ENCODE data around the gene ABCB8.
"Not testable (repeated sequence)": the region's sequence is repeated elsewhere in the genome, so short reads cannot be mapped to it uniquely, and the experiment has no call there.

The ABCB8 gene

DNA sequence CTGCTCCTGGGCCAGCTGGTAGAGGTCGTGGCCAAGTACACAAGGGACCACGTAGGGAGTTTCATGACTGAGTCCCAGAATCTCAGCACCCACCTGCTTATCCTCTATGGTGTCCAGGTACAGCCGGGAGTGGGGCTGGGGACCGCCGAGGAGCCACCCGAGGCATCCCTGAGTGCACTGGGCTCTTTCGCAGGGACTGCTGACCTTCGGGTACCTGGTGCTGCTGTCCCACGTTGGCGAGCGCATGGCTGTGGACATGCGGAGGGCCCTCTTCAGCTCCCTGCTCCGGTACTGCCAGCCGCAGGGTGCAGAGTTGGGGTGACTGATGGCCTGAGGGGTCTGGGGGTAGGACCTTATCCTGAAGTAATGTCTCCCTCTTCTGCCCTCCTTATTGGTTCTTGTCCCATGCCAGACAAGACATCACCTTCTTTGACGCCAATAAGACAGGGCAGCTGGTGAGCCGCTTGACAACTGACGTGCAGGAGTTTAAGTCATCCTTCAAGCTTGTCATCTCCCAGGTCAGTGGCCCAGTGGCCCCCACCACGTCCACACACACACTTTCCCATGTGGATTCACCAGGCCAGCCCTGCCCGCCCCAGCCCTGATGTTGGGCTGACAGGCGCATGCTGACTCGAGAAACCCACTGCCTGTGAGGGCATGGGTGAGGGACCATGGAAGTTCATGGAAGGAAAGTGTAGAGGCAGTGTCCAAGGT is 6.2 kb downstream of the ABCB8 start:
- no peak for DNase-seq (ENCODE audit: low read depth in 1 of 2, low spot score in 1 of 2)

- no peak for DNase-seq (ENCODE audit: low read depth in 1 of 2, low spot score in 1 of 2)
These were observed 6.9 kb downstream of the ABCB8 start for GRCh38 chr7:151035026-151035717.

DNA sequence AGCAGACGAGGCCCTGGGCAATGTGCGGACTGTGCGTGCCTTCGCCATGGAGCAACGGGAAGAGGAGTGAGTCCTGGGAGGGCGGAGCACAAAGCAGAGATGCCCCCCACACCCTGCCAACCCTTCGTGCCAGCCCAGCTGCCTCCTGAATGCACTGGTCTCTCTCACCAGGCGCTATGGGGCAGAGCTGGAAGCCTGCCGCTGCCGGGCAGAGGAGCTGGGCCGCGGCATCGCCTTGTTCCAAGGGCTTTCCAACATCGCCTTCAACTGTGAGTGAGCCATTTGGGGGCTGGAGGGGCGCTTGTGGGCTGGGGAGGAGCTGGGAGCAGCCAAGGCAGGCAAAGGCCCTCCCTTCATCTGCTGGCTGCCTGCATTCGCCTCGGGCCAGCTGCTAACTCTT is 7.7 kb downstream of the ABCB8 start:
- DNase-seq (ENCODE audit: low read depth in 1 of 2, low spot score in 1 of 2), result no peak

GRCh38 chr7:151038951-151039849 is 10.9 kb downstream of the ABCB8 start:
- peak in 1 of 2 donors; percentile 35 for DNase-seq (ENCODE audit: low read depth in 1 of 2, low spot score in 1 of 2)

- no peak for DNase-seq (ENCODE audit: low read depth in 1 of 2, low spot score in 1 of 2)
These were observed 11.7 kb downstream of the ABCB8 start for GRCh38 chr7:151039850-151040548.

- DNase-seq (ENCODE audit: low read depth in 1 of 2, low spot score in 1 of 2), result no peak
These were observed 12.5 kb downstream of the ABCB8 start for GRCh38 chr7:151040616-151041375.

DNA sequence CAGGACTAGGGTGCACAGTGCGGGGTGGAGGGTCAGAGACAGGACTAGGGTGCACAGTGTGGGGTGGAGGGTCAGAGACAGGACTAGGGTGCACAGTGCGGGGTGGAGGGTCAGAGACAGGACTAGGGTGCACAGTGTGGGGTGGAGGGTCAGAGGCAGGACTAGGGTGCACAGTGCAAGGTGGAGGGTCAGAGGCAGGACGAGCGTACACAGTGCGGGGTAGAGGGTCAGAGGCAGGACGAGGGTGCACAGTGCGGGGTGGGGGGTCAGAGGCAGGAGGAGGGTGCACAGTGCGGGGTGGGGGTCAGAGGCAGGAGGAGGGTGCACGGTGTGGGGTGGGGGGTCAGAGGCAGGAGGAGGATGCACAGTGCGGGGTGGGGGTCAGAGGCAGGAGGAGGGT is 15.2 kb downstream of the ABCB8 start:
- DNase-seq (ENCODE audit: low read depth in 1 of 2, low spot score in 1 of 2), result not testable (repeated sequence)

DNA sequence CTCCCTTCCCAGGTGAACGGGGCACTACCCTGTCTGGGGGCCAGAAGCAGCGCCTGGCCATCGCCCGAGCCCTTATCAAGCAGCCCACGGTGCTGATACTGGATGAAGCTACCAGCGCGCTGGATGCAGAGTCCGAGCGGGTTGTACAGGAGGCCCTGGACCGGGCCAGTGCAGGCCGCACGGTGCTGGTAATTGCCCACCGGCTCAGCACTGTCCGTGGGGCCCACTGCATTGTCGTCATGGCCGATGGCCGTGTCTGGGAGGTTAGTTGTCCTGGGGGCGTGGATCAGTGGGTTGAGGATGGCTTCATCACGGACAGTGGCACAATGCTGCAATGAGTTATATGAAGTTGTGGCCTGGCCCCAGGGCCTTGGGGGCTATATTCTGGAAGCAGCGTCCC is 15.7 kb downstream of the ABCB8 start:
- DNase-seq (ENCODE audit: low read depth in 1 of 2, low spot score in 1 of 2), result no peak

DNA sequence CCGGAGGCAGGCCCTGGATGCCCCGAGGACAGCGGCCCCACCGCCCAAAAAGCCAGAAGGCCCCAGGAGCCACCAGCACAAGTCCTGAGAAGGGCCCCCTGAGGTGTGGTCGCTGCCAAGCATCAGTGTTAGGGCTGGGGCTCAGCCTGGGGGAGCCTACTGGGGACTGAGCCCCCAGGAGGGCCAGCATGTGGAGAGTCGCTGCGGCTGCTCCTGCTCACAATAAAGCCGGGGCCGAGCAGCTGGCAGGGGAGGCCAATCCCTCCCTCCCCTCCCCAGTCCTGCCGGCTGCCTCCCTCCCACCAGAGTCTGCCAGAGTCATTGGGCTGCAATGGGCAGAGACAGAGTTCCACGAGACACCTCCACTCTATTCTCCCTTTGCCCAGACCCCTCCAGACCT is 17.0 kb downstream of the ABCB8 start:
- no peak for DNase-seq (ENCODE audit: low read depth in 1 of 2, low spot score in 1 of 2)

- DNase-seq (ENCODE audit: low read depth in 1 of 2, low spot score in 1 of 2), result no peak
These were observed 17.7 kb downstream of the ABCB8 start for GRCh38 chr7:151045967-151046366.

GRCh38 chr7:151046603-151047573 is 18.6 kb downstream of the ABCB8 start:
- no peak for DNase-seq (ENCODE audit: low read depth in 1 of 2, low spot score in 1 of 2)

- no peak for DNase-seq (ENCODE audit: low read depth in 1 of 2, low spot score in 1 of 2)
These were observed 19.9 kb downstream of the ABCB8 start, which contains the start of gene ASIC3 for GRCh38 chr7:151047976-151048815. Gene ASIC3 (plus strand): TSS chr7:151048531. CDS start chr7:151048886, 355 bp downstream.

- no peak for DNase-seq (ENCODE audit: low read depth in 1 of 2, low spot score in 1 of 2)
These were observed 20.7 kb downstream of the ABCB8 start for GRCh38 chr7:151048911-151049463.

DNA sequence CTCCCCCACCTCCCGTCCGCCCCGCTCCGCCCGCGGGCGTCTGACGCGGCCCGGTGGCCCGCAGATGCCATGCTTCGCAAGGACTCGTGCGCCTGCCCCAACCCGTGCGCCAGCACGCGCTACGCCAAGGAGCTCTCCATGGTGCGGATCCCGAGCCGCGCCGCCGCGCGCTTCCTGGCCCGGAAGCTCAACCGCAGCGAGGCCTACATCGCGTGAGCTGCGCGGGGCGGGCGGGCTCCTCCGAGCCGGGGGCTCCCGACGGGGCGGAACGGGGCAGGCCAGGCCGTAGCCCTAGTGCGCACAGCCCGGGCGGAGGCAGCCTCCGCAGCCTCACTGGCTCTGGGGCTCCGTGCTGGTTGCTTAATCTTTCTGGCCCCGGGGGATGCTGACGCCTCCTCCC is 22.9 kb downstream of the ABCB8 start:
- DNase-seq (ENCODE audit: low read depth in 1 of 2, low spot score in 1 of 2), result peak in 1 of 2 donors; percentile 36

DNA sequence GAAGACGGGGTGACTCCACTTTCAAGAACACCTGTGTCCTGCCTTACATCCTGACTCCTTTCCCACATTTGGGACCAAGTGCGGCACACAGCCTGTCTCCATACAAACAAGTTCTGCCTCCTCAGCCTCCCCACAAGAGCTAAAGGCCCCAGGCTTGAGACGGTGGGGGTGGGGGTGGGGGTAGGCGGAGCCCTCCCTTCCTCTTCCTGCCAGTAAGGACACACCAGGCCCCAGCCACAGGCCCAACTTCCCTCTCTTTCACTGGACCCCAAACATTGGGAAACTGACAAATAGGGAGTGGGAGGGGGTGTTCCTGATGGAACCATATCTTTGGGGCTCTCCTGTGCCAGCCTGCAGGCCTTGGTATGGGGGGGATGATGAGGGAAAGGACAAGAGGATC is 24.8 kb downstream of the ABCB8 start:
- no peak for DNase-seq (ENCODE audit: low read depth in 1 of 2, low spot score in 1 of 2)

- DNase-seq (ENCODE audit: low read depth in 1 of 2, low spot score in 1 of 2), result no peak
These were observed 25.5 kb downstream of the ABCB8 start for GRCh38 chr7:151053751-151054150.

DNA sequence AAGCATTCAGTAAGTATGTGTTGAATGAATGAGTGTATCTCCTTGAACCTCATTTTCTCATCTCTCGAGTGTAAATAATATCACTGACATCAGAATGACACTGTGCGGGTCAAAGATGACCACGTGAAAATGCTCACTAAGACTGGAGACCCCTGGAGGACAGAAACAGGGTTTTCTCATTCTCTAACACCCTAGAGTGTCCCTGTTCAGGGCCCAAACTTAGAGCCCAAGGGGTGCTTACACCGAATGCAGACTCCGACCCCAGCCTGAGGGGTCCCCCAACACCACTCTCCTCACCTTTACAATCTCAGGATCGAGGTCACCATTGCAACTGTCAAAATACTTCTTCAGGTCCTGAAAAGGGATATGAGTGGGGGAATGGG is 28.0 kb downstream of the ABCB8 start:
- DNase-seq (ENCODE audit: low read depth in 1 of 2, low spot score in 1 of 2), result no peak

All from activated T-helper 1 cell treated with anti-CD3 and anti-CD28 coated beads, Interleukin-2, amount 50 U/mL, for 16 hours (primary cell).